ENCODE results near the gene ADAMTSL1. TPM values are rescaled to one million over a fixed set of nuclear protein-coding genes. Genes with fewer than 3 reads are reported as not detected.

The ADAMTSL1 gene
- total and polyA plus RNA-seq, 2 donors (not counting 3 experiments of a cell fraction or from before 2014, with no cell fraction given): 15.0 to 18.4 TPM

- BruUV-seq (replicated peaks): no TSS peak
- Histone ChIP-seq H3K4me1 (ENCODE audit: control insufficient read depth, extremely low read depth, insufficient read depth, low read length) (peaks cover 36% of the 10 kb centered on the region), H3K27ac (ENCODE audit: insufficient read depth, low read depth, low read length) (no peak overlapping the region), H3K9ac (replicated peaks; ENCODE audit: extremely low read depth, insufficient read depth, low read length) (no peak overlapping the region), H3K27me3 (ENCODE audit: control insufficient read depth in 2 of 2, insufficient read depth in 2 of 2, low read length in 2 of 2) (no peaks in the 10 kb centered on the region), H3K36me3 (ENCODE audit: control insufficient read depth in 2 of 2, extremely low read depth in 1 of 2, insufficient read depth in 2 of 2, low read length in 2 of 2) (no peaks in the 10 kb centered on the region), H3K9me3 (replicated peaks; ENCODE audit: control insufficient read depth, insufficient read depth, low read length) (no peaks in the 10 kb centered on the region), H3K79me2 (ENCODE audit: control insufficient read depth, insufficient read depth, low read length) (no peaks in the 10 kb centered on the region), H4K20me1 (replicated peaks; ENCODE audit: control insufficient read depth, extremely low read depth, insufficient read depth, low read length) (no peaks in the 10 kb centered on the region), H3K4me3 (replicated peaks in 1 of 3; ENCODE audit: insufficient read depth in 1 of 3, low read depth in 1 of 3, low read length in 3 of 3) (no peak overlapping the region), H3K9me1 (replicated peaks; ENCODE audit: control insufficient read depth, extremely low read depth, insufficient read depth, low read length) (no peaks in the 10 kb centered on the region), H2AFZ (ENCODE audit: low read depth, low read length) (no peak overlapping the region), H3K4me2 (ENCODE audit: insufficient read depth, low read length) (no peak overlapping the region)
- TF ChIP-seq JUN (IDR thresholded peaks at IDR 0.05; ENCODE audit: borderline replicate concordance, insufficient read depth, insufficient read length, low read depth) (no peak), EZH2 (IDR thresholded peaks at IDR 0.05; ENCODE audit: borderline replicate concordance, low read depth, low read length, severe bottlenecking) (no peak), FOS (IDR thresholded peaks at IDR 0.05; ENCODE audit: borderline replicate concordance, insufficient read depth, low read length) (no peak), POLR2AphosphoS5 (IDR thresholded peaks at IDR 0.05; ENCODE audit: insufficient read depth, low read depth, low read length) (no peak), GATA2 (IDR thresholded peaks at IDR 0.05; ENCODE audit: insufficient read depth, insufficient read length, low read depth, low read length) (no peak), CTCF (IDR thresholded peaks at IDR 0.05; ENCODE audit: extremely low read depth in 1 of 2, insufficient read depth in 1 of 2, low read depth in 1 of 2, low read length in 2 of 2) (no peak), MYC (IDR thresholded peaks at IDR 0.05; ENCODE audit: low read depth, low read length) (no peak), POLR2A (IDR thresholded peaks at IDR 0.05; ENCODE audit: low read depth, low read length) (no peak)
- TF ChIP-seq, protein P1, sequence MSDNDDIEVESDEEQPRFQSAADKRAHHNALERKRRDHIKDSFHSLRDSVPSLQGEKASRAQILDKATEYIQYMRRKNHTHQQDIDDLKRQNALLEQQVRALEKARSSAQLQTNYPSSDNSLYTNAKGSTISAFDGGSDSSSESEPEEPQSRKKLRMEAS (IDR thresholded peaks at IDR 0.05; ENCODE audit: insufficient read depth, insufficient read length): no peak
- DNase-seq (ENCODE audit: low read depth, low spot score): no peak
- POLR2A ChIA-PET: no interaction called here
- FAIRE-seq: no peak
- intact Hi-C loops (cut with micrococcal nuclease): loop anchor here (2.0 to 5.0 kb wide), 2 partner anchors 29 to 51 kb away; no protein-coding TSS in a partner anchor
- CTCF ChIA-PET: interaction anchor here (12.0 kb wide), 1 partner anchor 18 kb away, joined by 110 read pairs; no protein-coding TSS in a partner anchor
- dilution Hi-C loops (cut with MboI; ENCODE audit: extremely low pct_ligation_motif_present, low sequenced_read_pairs): no loop called here
Measured at GRCh38 chr9:18461496-18461895, 12.5 kb upstream of the ADAMTSL1 start.
